ENCODE measurements around the gene VASP.

VASP gene

DNA sequence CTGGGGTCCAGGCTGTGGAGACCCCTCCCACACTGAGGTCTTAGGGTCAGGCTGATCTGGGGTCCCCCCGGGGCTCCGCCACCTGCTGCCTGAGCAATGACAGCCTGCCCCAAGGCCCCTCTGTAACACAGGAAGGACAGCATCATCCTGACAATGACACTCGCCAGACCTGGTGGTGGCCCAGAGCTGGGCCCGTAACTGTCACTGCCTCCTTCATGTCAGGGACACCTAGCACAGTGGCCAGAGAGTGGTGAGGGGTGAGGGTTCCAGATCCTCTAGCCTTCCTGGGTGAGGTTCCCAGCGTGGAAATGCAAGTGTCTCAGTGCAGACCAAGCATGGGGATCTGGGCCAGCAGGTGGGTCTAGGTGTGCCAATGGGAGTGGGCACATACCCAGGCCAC, 49.6 kb downstream of the VASP start:
- TF ChIP-seq CTCF (IDR thresholded peaks at IDR 0.05; ENCODE audit: low read depth, low read length) = no peak

GRCh38 chr19:45558399-45558878, 51.2 kb downstream of the VASP start:
- TF ChIP-seq CTCF (IDR thresholded peaks at IDR 0.05; ENCODE audit: low read depth, low read length) = peak; percentile 76
- H3K9me3 ChIP-seq = no peaks in the 10 kb centered on the region; the same call in 1 of the 2 replicates
- DNase-seq = peak; percentile 64

More for the DNA sequence above, 49.6 kb downstream of the VASP start:
- H3K9me3 ChIP-seq = no peaks in the 10 kb centered on the region; the same call in 1 of the 2 replicates
- DNase-seq = no peak
- H3K4me1 ChIP-seq = no peaks in the 10 kb centered on the region
- no peak overlapping the region for H3K4me3 ChIP-seq (ENCODE audit: low read depth, low read length)
- H3K36me3 ChIP-seq = no peaks in the 10 kb centered on the region
- no peaks in the 10 kb centered on the region for H3K27me3 ChIP-seq

GRCh38 chr19:45560038-45560437, 52.8 kb downstream of the VASP start:
- TF ChIP-seq CTCF (IDR thresholded peaks at IDR 0.05; ENCODE audit: low read depth, low read length) = no peak

More at GRCh38 chr19:45558399-45558878, 51.2 kb downstream of the VASP start:
- Histone ChIP-seq H3K36me3 (no peaks in the 10 kb centered on the region), H3K27me3 (no peaks in the 10 kb centered on the region), H3K4me1 (no peaks in the 10 kb centered on the region), H3K4me3 (ENCODE audit: low read depth, low read length) (no peak overlapping the region)

DNA sequence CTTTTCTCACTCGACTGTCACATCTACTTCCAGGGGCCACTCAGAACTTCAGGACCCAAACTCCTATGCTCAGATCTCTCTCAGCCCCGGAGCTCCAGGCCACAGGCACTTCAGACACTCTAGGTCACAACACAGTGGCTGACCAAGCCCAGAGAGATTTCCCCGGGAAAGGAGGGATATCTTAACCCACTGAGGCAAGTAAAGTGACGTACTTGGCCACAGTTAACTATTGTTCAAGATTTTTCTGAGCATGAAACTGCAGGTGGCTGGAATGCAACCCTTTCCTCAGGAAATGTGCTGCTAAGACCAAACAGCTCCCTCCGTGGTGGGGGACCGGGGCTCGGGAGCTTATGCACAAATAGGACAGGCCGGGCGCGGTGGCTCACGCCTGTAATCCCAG, 53.4 kb downstream of the VASP start:
- no peaks in the 10 kb centered on the region for H3K27me3 ChIP-seq
- TF ChIP-seq CTCF (IDR thresholded peaks at IDR 0.05; ENCODE audit: low read depth, low read length) = no peak
- no peaks in the 10 kb centered on the region; the same call in 1 of the 2 replicates for H3K9me3 ChIP-seq
- no peak for DNase-seq
- no peaks in the 10 kb centered on the region for H3K4me1 ChIP-seq
- H3K4me3 ChIP-seq (ENCODE audit: low read depth, low read length) = no peak overlapping the region
- no peaks in the 10 kb centered on the region for H3K36me3 ChIP-seq

More at GRCh38 chr19:45560038-45560437, 52.8 kb downstream of the VASP start:
- Histone ChIP-seq H3K27me3 (no peaks in the 10 kb centered on the region), H3K4me1 (no peaks in the 10 kb centered on the region), H3K9me3 (no peaks in the 10 kb centered on the region; the same call in 1 of the 2 replicates), H3K36me3 (no peaks in the 10 kb centered on the region), H3K4me3 (ENCODE audit: low read depth, low read length) (no peak overlapping the region)
- no peak for DNase-seq

DNA sequence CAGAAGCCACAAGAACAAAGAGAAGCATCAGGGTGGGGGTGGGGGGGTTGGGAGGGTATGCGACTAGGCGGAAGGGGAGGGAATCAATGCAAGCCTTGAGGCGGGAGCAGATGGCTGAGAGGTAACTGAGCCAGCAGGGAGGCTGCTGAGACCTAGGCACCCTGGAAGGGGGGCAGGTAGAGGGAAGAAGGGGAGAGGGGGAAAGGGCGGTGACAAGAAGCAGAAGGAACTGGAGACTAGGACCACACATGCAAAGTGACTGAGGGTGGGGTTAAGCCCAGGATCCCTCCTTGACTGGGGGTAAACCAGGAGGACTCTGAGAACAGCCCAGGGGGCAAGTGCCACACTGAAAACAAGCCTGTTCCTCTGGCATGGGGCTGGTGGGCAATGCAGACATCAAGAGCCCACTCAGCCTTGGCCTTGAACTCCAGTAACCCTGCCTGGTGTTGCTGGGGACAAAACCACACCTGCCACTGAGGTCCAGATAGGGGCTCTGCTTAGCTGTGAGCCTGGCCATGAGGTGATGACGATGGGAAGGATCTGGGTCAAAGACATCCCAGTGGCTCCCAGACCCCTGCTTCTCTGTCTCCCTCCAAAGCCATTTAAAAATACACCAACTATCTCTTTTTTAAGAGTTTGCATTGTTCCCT, 57.0 kb downstream of the VASP start:
- DNase-seq = no peak
- H3K4me3 ChIP-seq (ENCODE audit: low read depth, low read length) = no peak overlapping the region
- no peak for TF ChIP-seq CTCF (IDR thresholded peaks at IDR 0.05; ENCODE audit: low read depth, low read length)

DNA sequence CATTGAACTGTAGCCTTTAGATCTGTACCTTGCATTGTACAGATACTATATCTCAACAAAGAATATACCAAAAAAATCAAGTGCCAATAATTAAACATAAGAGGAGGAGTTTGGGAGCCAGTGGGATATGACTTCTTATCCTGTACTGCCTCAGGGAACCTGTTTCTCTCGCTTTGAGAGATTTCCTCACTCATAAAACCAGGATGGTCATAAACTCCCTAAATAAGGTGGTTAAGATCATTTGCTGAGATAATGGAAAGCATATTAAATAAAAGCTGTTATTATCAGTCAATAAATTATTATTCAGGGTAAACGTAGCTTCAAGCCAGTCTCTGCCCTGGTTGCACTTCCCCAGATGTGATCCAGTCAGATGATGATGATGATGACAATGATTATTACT, 60.3 kb downstream of the VASP start:
- no peak for DNase-seq
- H3K4me1 ChIP-seq = no peaks in the 10 kb centered on the region
- H3K9me3 ChIP-seq = no peaks in the 10 kb centered on the region
- no peaks in the 10 kb centered on the region for H3K36me3 ChIP-seq
- no peak for TF ChIP-seq CTCF (IDR thresholded peaks at IDR 0.05; ENCODE audit: low read depth, low read length)
- no peaks in the 10 kb centered on the region for H3K27me3 ChIP-seq
- H3K4me3 ChIP-seq (ENCODE audit: low read depth, low read length) = no peak overlapping the region

More for the DNA sequence above, 57.0 kb downstream of the VASP start:
- Histone ChIP-seq H3K36me3 (no peaks in the 10 kb centered on the region), H3K9me3 (no peaks in the 10 kb centered on the region; the same call in 1 of the 2 replicates), H3K27me3 (no peaks in the 10 kb centered on the region), H3K4me1 (no peaks in the 10 kb centered on the region)
